ENCODE results near the gene RPTOR.

The RPTOR gene

GRCh38 chr17:80860101-80860671, 315.5 kb downstream of the RPTOR start:
- Histone ChIP-seq H3K9ac (ENCODE audit: insufficient read length) (no peak overlapping the region), H3K27ac (no peak overlapping the region), H3K36me3 (ENCODE audit: insufficient read depth, low read length) (no peaks in the 10 kb centered on the region; the same call in 1 of the 2 replicates), H3K4me3 (no peak overlapping the region), H3K9me3 (ENCODE audit: low read depth, low read length) (no peaks in the 10 kb centered on the region)
- no peak for TF ChIP-seq EZH2 (IDR thresholded peaks at IDR 0.05)
- TF ChIP-seq POLR2AphosphoS5 (IDR thresholded peaks at IDR 0.05; ENCODE audit: borderline replicate concordance, low read depth, low read length), result no peak
- no peak for TF ChIP-seq FOXP2 (optimal IDR thresholded peaks at IDR 0.05; ENCODE audit: control extremely low read depth, extremely low read length, insufficient read depth)
- no peak for DNase-seq (ENCODE audit: low read depth, low spot score)

GRCh38 chr17:80860703-80861417, 316.2 kb downstream of the RPTOR start:
- H3K36me3 ChIP-seq (ENCODE audit: insufficient read depth, low read length), result no peaks in the 10 kb centered on the region; the same call in 1 of the 2 replicates
- no peak overlapping the region for H3K4me3 ChIP-seq
- no peak for TF ChIP-seq FOXP2 (optimal IDR thresholded peaks at IDR 0.05; ENCODE audit: control extremely low read depth, extremely low read length, insufficient read depth)
- TF ChIP-seq EZH2 (IDR thresholded peaks at IDR 0.05), result no peak
- TF ChIP-seq POLR2AphosphoS5 (IDR thresholded peaks at IDR 0.05; ENCODE audit: borderline replicate concordance, low read depth, low read length), result no peak
- H3K9ac ChIP-seq (ENCODE audit: insufficient read length), result no peak overlapping the region
- H3K9me3 ChIP-seq (ENCODE audit: low read depth, low read length), result no peaks in the 10 kb centered on the region
- no peak for DNase-seq (ENCODE audit: low read depth, low spot score)
- no peak overlapping the region for H3K27ac ChIP-seq

GRCh38 chr17:80861418-80861815, 316.8 kb downstream of the RPTOR start:
- H3K27ac ChIP-seq, result no peak overlapping the region
- H3K9ac ChIP-seq (ENCODE audit: insufficient read length), result no peak overlapping the region
- no peaks in the 10 kb centered on the region for H3K36me3 ChIP-seq (ENCODE audit: insufficient read depth, low read length)
- no peak for TF ChIP-seq POLR2AphosphoS5 (IDR thresholded peaks at IDR 0.05; ENCODE audit: borderline replicate concordance, low read depth, low read length)
- TF ChIP-seq FOXP2 (optimal IDR thresholded peaks at IDR 0.05; ENCODE audit: control extremely low read depth, extremely low read length, insufficient read depth), result no peak
- no peak for TF ChIP-seq EZH2 (IDR thresholded peaks at IDR 0.05)
- no peaks in the 10 kb centered on the region for H3K9me3 ChIP-seq (ENCODE audit: low read depth, low read length)
- no peak overlapping the region for H3K4me3 ChIP-seq
- no peak for DNase-seq (ENCODE audit: low read depth, low spot score)

GRCh38 chr17:80861892-80862291, 317.3 kb downstream of the RPTOR start:
- no peaks in the 10 kb centered on the region for H3K36me3 ChIP-seq (ENCODE audit: insufficient read depth, low read length)
- H3K27ac ChIP-seq, result no peak overlapping the region
- no peak overlapping the region for H3K9ac ChIP-seq (ENCODE audit: insufficient read length)
- no peak for DNase-seq (ENCODE audit: low read depth, low spot score)
- no peaks in the 10 kb centered on the region for H3K9me3 ChIP-seq (ENCODE audit: low read depth, low read length)
- no peak overlapping the region for H3K4me3 ChIP-seq
- no peak for TF ChIP-seq EZH2 (IDR thresholded peaks at IDR 0.05)
- TF ChIP-seq POLR2AphosphoS5 (IDR thresholded peaks at IDR 0.05; ENCODE audit: borderline replicate concordance, low read depth, low read length), result no peak
- no peak for TF ChIP-seq FOXP2 (optimal IDR thresholded peaks at IDR 0.05; ENCODE audit: control extremely low read depth, extremely low read length, insufficient read depth)

- no peak for DNase-seq (ENCODE audit: low read depth, low spot score)
- Histone ChIP-seq H3K9ac (ENCODE audit: insufficient read length) (no peak overlapping the region), H3K27ac (no peak overlapping the region)
These were observed 317.9 kb downstream of the RPTOR start for GRCh38 chr17:80862481-80862961.

GRCh38 chr17:80862978-80863377, 318.3 kb downstream of the RPTOR start:
- Histone ChIP-seq H3K9ac (ENCODE audit: insufficient read length) (no peak overlapping the region), H3K27ac (no peak overlapping the region), H3K4me3 (no peak overlapping the region), H3K36me3 (ENCODE audit: insufficient read depth, low read length) (no peaks in the 10 kb centered on the region), H3K9me3 (ENCODE audit: low read depth, low read length) (no peaks in the 10 kb centered on the region)
- TF ChIP-seq POLR2AphosphoS5 (IDR thresholded peaks at IDR 0.05; ENCODE audit: borderline replicate concordance, low read depth, low read length) (no peak), FOXP2 (optimal IDR thresholded peaks at IDR 0.05; ENCODE audit: control extremely low read depth, extremely low read length, insufficient read depth) (no peak), EZH2 (IDR thresholded peaks at IDR 0.05) (no peak)
- no peak for DNase-seq (ENCODE audit: low read depth, low spot score)

More at GRCh38 chr17:80862481-80862961, 317.9 kb downstream of the RPTOR start:
- no peak overlapping the region for H3K4me3 ChIP-seq
- TF ChIP-seq POLR2AphosphoS5 (IDR thresholded peaks at IDR 0.05; ENCODE audit: borderline replicate concordance, low read depth, low read length) (no peak), FOXP2 (optimal IDR thresholded peaks at IDR 0.05; ENCODE audit: control extremely low read depth, extremely low read length, insufficient read depth) (no peak), EZH2 (IDR thresholded peaks at IDR 0.05) (no peak)
- H3K36me3 ChIP-seq (ENCODE audit: insufficient read depth, low read length), result no peaks in the 10 kb centered on the region
- no peaks in the 10 kb centered on the region for H3K9me3 ChIP-seq (ENCODE audit: low read depth, low read length)

- H3K27ac ChIP-seq, result no peak overlapping the region
- TF ChIP-seq EZH2 (IDR thresholded peaks at IDR 0.05) (no peak), FOXP2 (optimal IDR thresholded peaks at IDR 0.05; ENCODE audit: control extremely low read depth, extremely low read length, insufficient read depth) (no peak)
- no peak overlapping the region for H3K9ac ChIP-seq (ENCODE audit: insufficient read length)
- no peaks in the 10 kb centered on the region for H3K36me3 ChIP-seq (ENCODE audit: insufficient read depth, low read length)
- DNase-seq (ENCODE audit: low read depth, low spot score), result no peak
- no peak overlapping the region for H3K4me3 ChIP-seq
- no peaks in the 10 kb centered on the region for H3K9me3 ChIP-seq (ENCODE audit: low read depth, low read length)
These were observed 319.0 kb downstream of the RPTOR start for GRCh38 chr17:80863626-80864025.

GRCh38 chr17:80864751-80865150, 320.1 kb downstream of the RPTOR start:
- Histone ChIP-seq H3K9ac (ENCODE audit: insufficient read length) (no peak overlapping the region), H3K36me3 (ENCODE audit: insufficient read depth, low read length) (no peaks in the 10 kb centered on the region), H3K27ac (no peak overlapping the region), H3K4me3 (no peak overlapping the region), H3K9me3 (ENCODE audit: low read depth, low read length) (no peaks in the 10 kb centered on the region)
- TF ChIP-seq EZH2 (IDR thresholded peaks at IDR 0.05), result no peak
- no peak for TF ChIP-seq FOXP2 (optimal IDR thresholded peaks at IDR 0.05; ENCODE audit: control extremely low read depth, extremely low read length, insufficient read depth)
- no peak for TF ChIP-seq POLR2AphosphoS5 (IDR thresholded peaks at IDR 0.05; ENCODE audit: borderline replicate concordance, low read depth, low read length)
- no peak for DNase-seq (ENCODE audit: low read depth, low spot score)
